Osteocyte (in vitro differentiated cells): ENCODE data around the gene LRIF1. TPM values are rescaled to one million over a fixed set of nuclear protein-coding genes. Genes with fewer than 3 reads are reported as not detected.

Source experiments
- DNase-seq: peaks from one replicate; pipeline ENCODE4 v3.0.0; 2021; ENCODE audit warnings: mixed read lengths; ENCODE audit not compliant: unreplicated experiment; ENCODE audit errors: extremely low spot score
- H3K27ac Mint-ChIP-seq: one replicate; pipeline ENCODE4 v1.8.0; 2021; ENCODE audit warnings: mild to moderate bottlenecking, mixed read lengths; ENCODE audit not compliant: unreplicated experiment
- H3K27me3 Mint-ChIP-seq: one replicate; pipeline ENCODE4 v1.8.0; 2021; ENCODE audit warnings: mixed read lengths; ENCODE audit not compliant: unreplicated experiment
- H3K36me3 Mint-ChIP-seq: one replicate; pipeline ENCODE4 v1.8.0; 2021; ENCODE audit warnings: mixed read lengths; ENCODE audit not compliant: unreplicated experiment
- H3K4me1 Mint-ChIP-seq: one replicate; pipeline ENCODE4 v1.8.0; 2021; ENCODE audit warnings: mixed read lengths; ENCODE audit not compliant: unreplicated experiment
- H3K4me3 Mint-ChIP-seq: one replicate; pipeline ENCODE4 v1.8.0; 2021; ENCODE audit warnings: mild to moderate bottlenecking, moderate library complexity, mixed read lengths; ENCODE audit not compliant: unreplicated experiment
- H3K9me3 Mint-ChIP-seq: one replicate; pipeline ENCODE4 v1.8.0; 2021; ENCODE audit warnings: mixed read lengths; ENCODE audit not compliant: unreplicated experiment
- total RNA-seq: library from RNA; stranded (reverse); gene quantifications from 2 replicates; pipeline ENCODE4 v1.2.1, GENCODE V29; 2021
- TF ChIP-seq, protein P1 (sequence below): fragments of 200-600 bp; sonication (generic); IDR thresholded peaks from 2 replicates; pipeline ENCODE4 v1.5.0; 2021; ENCODE audit warnings: antibody characterized with exemption, mild to moderate bottlenecking, moderate library complexity

Gene LRIF1
- total RNA-seq, 1 donor from 2014 or later = 9.4 TPM

DNA sequence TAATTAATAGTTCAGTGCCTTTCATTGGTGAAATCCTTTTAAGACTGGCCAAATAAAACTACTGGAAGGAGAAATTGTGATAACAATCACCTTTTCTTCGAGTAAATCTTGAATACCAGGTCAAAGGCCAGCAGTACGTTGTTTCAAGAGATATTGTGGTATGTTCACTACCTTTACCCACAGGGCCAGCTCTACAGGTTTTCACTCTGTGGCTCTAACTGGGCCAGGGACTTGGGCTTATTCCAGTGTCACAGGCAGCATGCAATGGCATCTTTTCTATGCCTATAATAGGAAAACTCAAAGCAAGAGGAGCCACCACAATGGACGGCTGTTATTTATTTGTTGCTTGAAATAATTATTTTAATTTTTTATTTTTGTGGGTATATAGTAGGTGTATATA is 26.8 kb upstream of the LRIF1 start:
- Mint-ChIP-seq H3K36me3 (no peaks in the 10 kb centered on the region), H3K9me3 (no peaks in the 10 kb centered on the region), H3K4me1 (no peaks in the 10 kb centered on the region), H3K27ac (no peak overlapping the region), H3K27me3 (peaks cover 8% of the 10 kb centered on the region), H3K4me3 (no peak overlapping the region)
- TF ChIP-seq, protein P1, sequence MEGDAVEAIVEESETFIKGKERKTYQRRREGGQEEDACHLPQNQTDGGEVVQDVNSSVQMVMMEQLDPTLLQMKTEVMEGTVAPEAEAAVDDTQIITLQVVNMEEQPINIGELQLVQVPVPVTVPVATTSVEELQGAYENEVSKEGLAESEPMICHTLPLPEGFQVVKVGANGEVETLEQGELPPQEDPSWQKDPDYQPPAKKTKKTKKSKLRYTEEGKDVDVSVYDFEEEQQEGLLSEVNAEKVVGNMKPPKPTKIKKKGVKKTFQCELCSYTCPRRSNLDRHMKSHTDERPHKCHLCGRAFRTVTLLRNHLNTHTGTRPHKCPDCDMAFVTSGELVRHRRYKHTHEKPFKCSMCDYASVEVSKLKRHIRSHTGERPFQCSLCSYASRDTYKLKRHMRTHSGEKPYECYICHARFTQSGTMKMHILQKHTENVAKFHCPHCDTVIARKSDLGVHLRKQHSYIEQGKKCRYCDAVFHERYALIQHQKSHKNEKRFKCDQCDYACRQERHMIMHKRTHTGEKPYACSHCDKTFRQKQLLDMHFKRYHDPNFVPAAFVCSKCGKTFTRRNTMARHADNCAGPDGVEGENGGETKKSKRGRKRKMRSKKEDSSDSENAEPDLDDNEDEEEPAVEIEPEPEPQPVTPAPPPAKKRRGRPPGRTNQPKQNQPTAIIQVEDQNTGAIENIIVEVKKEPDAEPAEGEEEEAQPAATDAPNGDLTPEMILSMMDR = no peak
- DNase-seq = no peak

DNA sequence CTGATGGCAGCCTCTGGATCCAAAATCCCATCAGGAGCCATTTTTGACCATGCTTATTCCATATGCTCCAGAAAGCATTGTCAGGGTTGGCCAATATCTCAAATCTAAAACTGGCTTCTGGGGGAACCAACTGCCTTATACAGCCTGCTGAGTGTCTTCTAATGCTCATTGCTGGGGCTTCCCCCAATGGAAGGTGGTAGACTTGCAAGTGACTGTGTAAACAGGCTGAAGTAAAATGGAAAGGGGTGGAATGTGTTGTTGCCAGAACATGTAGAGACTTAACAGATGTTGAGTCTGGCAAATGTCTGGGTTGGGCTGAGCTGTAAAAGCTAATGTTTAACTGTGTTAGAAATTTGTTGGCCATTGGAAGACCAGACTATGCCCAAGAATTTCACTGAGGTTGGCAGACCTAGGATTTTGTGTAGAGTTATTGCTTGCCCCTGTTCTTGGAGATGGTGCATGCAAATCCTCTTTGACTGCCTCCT is 22.7 kb upstream of the LRIF1 start:
- H3K4me3 Mint-ChIP-seq = no peak overlapping the region
- H3K36me3 Mint-ChIP-seq = no peaks in the 10 kb centered on the region
- no peaks in the 10 kb centered on the region for H3K4me1 Mint-ChIP-seq
- no peak for DNase-seq
- no peak overlapping the region for H3K27ac Mint-ChIP-seq
- H3K27me3 Mint-ChIP-seq = peaks cover 6% of the 10 kb centered on the region
- TF ChIP-seq, protein P1 = no peak
- peaks cover 11% of the 10 kb centered on the region for H3K9me3 Mint-ChIP-seq

DNA sequence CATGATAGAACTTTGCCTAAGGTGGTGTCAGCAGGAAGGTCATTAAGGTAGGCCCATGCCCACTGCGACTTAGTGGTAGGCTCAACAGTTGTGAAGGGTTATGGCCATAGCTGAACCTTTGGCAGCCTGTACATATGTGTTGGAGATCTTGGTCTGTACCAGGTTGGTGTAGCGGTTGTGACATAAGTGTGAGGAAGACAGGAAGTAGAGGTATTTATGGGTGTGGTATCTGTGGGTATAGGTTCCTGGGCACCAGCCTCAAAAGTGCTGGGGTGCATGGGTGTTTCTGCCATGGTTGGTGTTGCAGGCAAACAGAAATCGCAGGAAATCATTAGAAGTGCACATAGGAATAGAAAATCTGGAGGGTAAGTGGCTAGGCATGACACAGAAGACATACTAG is 18.6 kb upstream of the LRIF1 start:
- TF ChIP-seq, protein P1 = no peak
- Mint-ChIP-seq H3K36me3 (no peaks in the 10 kb centered on the region), H3K27me3 (no peaks in the 10 kb centered on the region), H3K9me3 (peaks cover 20% of the 10 kb centered on the region), H3K27ac (no peak overlapping the region), H3K4me3 (no peak overlapping the region), H3K4me1 (no peaks in the 10 kb centered on the region)
- DNase-seq = no peak

DNA sequence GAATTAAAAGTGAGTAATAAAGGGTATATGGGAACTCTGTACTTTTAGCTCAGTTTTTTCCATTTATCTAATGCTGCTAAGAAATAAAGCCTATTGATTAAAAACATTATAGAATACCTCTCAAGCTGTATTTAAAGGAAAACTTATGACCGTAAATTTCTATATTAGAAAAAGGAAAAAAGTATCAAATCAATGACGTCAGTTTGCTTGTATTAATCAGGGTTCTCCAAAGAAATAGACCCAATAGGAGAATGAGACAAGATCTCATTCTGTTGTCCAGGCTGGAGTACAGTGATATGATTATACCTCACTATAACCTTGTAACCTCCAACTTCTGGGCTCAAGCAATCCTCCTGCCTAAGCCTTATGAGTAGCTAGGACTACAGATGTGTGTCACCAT is 15.4 kb upstream of the LRIF1 start:
- Mint-ChIP-seq H3K27me3 (peaks cover 3% of the 10 kb centered on the region), H3K4me1 (no peaks in the 10 kb centered on the region), H3K4me3 (no peak overlapping the region), H3K27ac (no peak overlapping the region), H3K36me3 (no peaks in the 10 kb centered on the region), H3K9me3 (peaks cover 27% of the 10 kb centered on the region)
- TF ChIP-seq, protein P1 = no peak
- no peak for DNase-seq

DNA sequence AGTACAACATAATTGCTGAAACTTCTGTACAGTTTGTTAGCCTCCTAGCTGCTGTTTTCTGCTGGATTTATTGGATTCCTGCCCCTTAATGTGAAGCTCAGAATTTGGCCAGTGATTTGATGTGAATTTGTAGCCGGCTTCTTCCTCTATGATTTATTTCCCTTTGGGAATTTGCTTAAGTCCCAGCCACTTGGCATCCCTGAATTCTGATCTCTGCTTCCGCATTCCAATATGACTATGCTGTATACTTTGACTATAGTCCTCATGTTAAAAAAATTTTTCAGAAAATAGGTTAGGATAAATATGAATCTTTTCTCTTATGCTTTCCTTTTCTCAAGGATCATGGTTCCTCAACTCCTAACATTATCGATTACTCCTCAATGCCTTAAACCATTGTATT is 12.4 kb upstream of the LRIF1 start:
- H3K36me3 Mint-ChIP-seq = no peaks in the 10 kb centered on the region
- no peak for DNase-seq
- no peak overlapping the region for H3K4me3 Mint-ChIP-seq

More for the DNA sequence above, 12.4 kb upstream of the LRIF1 start:
- no peaks in the 10 kb centered on the region for H3K4me1 Mint-ChIP-seq
- TF ChIP-seq, protein P1 = no peak
- peaks cover 23% of the 10 kb centered on the region for H3K9me3 Mint-ChIP-seq
- H3K27ac Mint-ChIP-seq = no peak overlapping the region
- peaks cover 6% of the 10 kb centered on the region for H3K27me3 Mint-ChIP-seq
